ENCODE data around the gene CBX4. TPM values are rescaled to one million over a fixed set of nuclear protein-coding genes. Genes with fewer than 3 reads are reported as not detected.

The CBX4 gene
- total and polyA plus RNA-seq, 2 of the 13 experiments (the other 11 are each of a cell fraction or from before 2014, with no cell fraction given), result 25.8 to 50.8 TPM

DNA sequence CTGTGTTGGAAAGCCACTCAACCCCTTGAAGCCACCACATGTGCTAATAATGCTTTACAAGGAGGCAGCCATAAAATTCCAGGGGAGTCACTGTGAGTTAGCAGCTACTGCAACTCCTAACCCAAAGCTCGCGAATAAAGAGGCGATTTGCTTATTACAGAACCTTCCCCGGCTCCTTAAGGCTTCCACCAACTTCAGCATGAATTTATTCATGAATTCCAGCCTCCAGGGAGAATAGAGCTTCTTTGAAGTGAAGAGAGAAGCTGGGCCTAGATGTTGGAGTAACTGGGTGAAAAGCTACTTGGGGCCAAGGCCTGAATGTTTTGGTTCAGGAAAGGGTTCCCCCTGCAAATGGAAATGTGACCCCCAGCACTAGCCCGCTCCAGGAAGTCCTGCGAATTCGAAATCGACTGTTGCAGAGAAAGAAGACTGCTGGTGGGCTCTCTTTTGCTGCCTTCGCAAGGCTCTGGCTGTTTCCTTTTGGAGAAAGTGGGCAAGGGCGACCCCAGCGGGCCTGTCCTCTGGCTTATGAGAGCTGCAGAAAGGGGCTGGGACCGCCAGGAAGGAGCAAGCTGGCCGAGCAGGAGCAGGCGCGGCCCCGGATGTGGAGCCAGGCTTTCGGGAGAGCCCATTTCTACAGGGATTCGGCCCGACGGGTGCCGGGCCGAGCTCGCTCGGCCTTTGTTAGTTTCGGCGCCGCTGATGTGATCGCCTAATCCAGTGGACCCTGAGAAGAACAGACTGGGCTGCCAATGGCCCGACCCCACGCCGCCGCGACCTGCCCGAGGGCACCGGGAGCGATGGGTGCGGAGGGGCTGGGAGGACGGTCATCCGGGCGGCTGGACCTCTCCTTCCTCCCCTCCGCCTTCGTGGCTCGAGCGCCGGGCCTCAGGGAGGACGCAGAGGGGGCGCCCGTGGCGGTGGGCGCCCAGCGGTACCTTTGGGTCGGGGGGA lies 50.0 kb downstream of the CBX4 start (continued):
- TF ChIP-seq EP300 (IDR thresholded peaks at IDR 0.05; ENCODE audit: low read depth in 2 of 2, low read length in 2 of 2), result no peak
- no peak for TF ChIP-seq EP300 (CRISPR knock-in tag; IDR thresholded peaks at IDR 0.05; ENCODE audit: borderline replicate concordance)
- no peak for TF ChIP-seq ZSCAN30 (CRISPR knock-in tag; IDR thresholded peaks at IDR 0.05)
- TF ChIP-seq HOXA3 (CRISPR knock-in tag; IDR thresholded peaks at IDR 0.05), result no peak
- no peak for TF ChIP-seq ZNF790 (CRISPR knock-in tag; IDR thresholded peaks at IDR 0.05; ENCODE audit: borderline replicate concordance)
- TF ChIP-seq NFIB (CRISPR knock-in tag; IDR thresholded peaks at IDR 0.05; ENCODE audit: borderline replicate concordance), result no peak
- TF ChIP-seq TRIM24 (CRISPR knock-in tag; IDR thresholded peaks at IDR 0.05), result no peak
- TF ChIP-seq POLR2A (IDR thresholded peaks at IDR 0.05; ENCODE audit: insufficient read depth in 1 of 2, low read depth in 2 of 2, low read length in 2 of 2), result no peak
- TF ChIP-seq, protein P1, sequence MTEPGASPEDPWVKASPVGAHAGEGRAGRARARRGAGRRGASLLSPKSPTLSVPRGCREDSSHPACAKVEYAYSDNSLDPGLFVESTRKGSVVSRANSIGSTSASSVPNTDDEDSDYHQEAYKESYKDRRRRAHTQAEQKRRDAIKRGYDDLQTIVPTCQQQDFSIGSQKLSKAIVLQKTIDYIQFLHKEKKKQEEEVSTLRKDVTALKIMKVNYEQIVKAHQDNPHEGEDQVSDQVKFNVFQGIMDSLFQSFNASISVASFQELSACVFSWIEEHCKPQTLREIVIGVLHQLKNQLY (CRISPR knock-in tag; IDR thresholded peaks at IDR 0.05), result no peak
- no peak for TF ChIP-seq SP4 (CRISPR knock-in tag; IDR thresholded peaks at IDR 0.05)
- no peak for TF ChIP-seq YEATS2 (CRISPR knock-in tag; IDR thresholded peaks at IDR 0.05; ENCODE audit: borderline replicate concordance)
- TF ChIP-seq ZNF263 (CRISPR knock-in tag; IDR thresholded peaks at IDR 0.05), result peak; percentile 96
- no peak; the same call in 1 of the 2 replicates for TF ChIP-seq ZNF710 (CRISPR knock-in tag; IDR thresholded peaks at IDR 0.05; ENCODE audit: borderline replicate concordance)
- TF ChIP-seq SOX5 (CRISPR knock-in tag; IDR thresholded peaks at IDR 0.05; ENCODE audit: borderline replicate concordance), result no peak
- no peak for TF ChIP-seq ZNF550 (CRISPR knock-in tag; IDR thresholded peaks at IDR 0.05; ENCODE audit: borderline replicate concordance)
- TF ChIP-seq ZMYM3 (CRISPR knock-in tag; IDR thresholded peaks at IDR 0.05), result no peak
- no peak for TF ChIP-seq MBD4 (IDR thresholded peaks at IDR 0.05; ENCODE audit: borderline replicate concordance, low read length)
- TF ChIP-seq RELA (CRISPR knock-in tag; IDR thresholded peaks at IDR 0.05), result no peak
- TF ChIP-seq ZNF781 (CRISPR knock-in tag; IDR thresholded peaks at IDR 0.05; ENCODE audit: borderline replicate concordance, not compliant biosample characterization), result no peak
- no peak for TF ChIP-seq ZFP62 (CRISPR knock-in tag; IDR thresholded peaks at IDR 0.05)
- peak; percentile 20; the same call in 1 of the 2 replicates for TF ChIP-seq ZNF337 (CRISPR knock-in tag; IDR thresholded peaks at IDR 0.05; ENCODE audit: borderline replicate concordance, low read depth)
- TF ChIP-seq MYNN (CRISPR knock-in tag; IDR thresholded peaks at IDR 0.05; ENCODE audit: low read depth), result peak; percentile 8; the same call in 1 of the 2 replicates
- TF ChIP-seq FOXK1 (CRISPR knock-in tag; IDR thresholded peaks at IDR 0.05; ENCODE audit: borderline replicate concordance, low read depth), result no peak
- TF ChIP-seq CBX1 (IDR thresholded peaks at IDR 0.05; ENCODE audit: low read depth), result no peak
- TF ChIP-seq CREB3 (CRISPR knock-in tag; IDR thresholded peaks at IDR 0.05), result no peak
- TF ChIP-seq MYC (CRISPR knock-in tag; IDR thresholded peaks at IDR 0.05; ENCODE audit: borderline replicate concordance), result no peak
- TF ChIP-seq ZNF451 (CRISPR knock-in tag; IDR thresholded peaks at IDR 0.05), result peak; percentile 57; the same call in 1 of the 2 replicates
- TF ChIP-seq, protein P2, sequence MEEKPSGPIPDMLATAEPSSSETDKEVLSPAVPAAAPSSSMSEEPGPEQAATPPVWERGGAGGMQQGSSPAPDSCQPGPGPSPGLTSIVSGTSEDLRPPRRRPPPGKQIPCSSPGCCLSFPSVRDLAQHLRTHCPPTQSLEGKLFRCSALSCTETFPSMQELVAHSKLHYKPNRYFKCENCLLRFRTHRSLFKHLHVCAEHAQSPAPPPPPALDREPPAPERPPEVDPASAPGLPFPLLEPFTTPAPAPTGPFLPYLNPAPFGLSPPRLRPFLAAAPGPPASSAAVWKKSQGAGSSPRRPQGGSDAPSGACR (CRISPR knock-in tag; IDR thresholded peaks at IDR 0.05), result no peak
